Keratinocyte (primary cell): ENCODE measurements around the gene IQSEC3. TPM values are rescaled to one million over a fixed set of nuclear protein-coding genes. Genes with fewer than 3 reads are reported as not detected.

Experiments
- DNase-seq: peaks from one replicate; pipeline ENCODE4 v3.0.0-alpha.2; 2011; ENCODE audit warnings: low read depth, missing footprints, low spot score
- FAIRE-seq: peaks from 2 replicates; lab custom pipeline; 2011; peaks lifted over from hg19 to GRCh38; lab: Jason Lieb, UNC
- H2AFZ ChIP-seq: 2 replicates; pipeline ENCODE4 v1.6.0; 2012; ENCODE audit warnings: low read length, control low read depth, inconsistent platforms; ENCODE audit not compliant: control insufficient read depth
- H3K27ac ChIP-seq: 2 replicates; pipeline ENCODE4 v1.5.1; 2011; ENCODE audit warnings: low read length; ENCODE audit not compliant: control insufficient read depth, insufficient read depth
- H3K27me3 ChIP-seq: 3 replicates; pipeline ENCODE4 v1.6.0; 2011; ENCODE audit warnings: low read length; ENCODE audit not compliant: control insufficient read depth, insufficient read depth; ENCODE audit errors: extremely low read depth
- H3K36me3 ChIP-seq, 2 experiments: 2 replicates in 1 of 2; 3 replicates in 1 of 2; pipeline ENCODE4 v1.5.1; 2011; ENCODE audit warnings: low read length in 2 of 2, mild to moderate bottlenecking in 1 of 2; ENCODE audit not compliant: control insufficient read depth in 2 of 2, insufficient read depth in 2 of 2; ENCODE audit errors: extremely low read depth in 1 of 2
- H3K4me1 ChIP-seq: 3 replicates; pipeline ENCODE4 v1.5.1; 2011; ENCODE audit warnings: low read length; ENCODE audit not compliant: control insufficient read depth, insufficient read depth; ENCODE audit errors: extremely low read depth
- H3K4me2 ChIP-seq: 3 replicates; pipeline ENCODE4 v1.6.0; 2011; ENCODE audit warnings: low read depth, low read length; ENCODE audit not compliant: control insufficient read depth, insufficient read depth; ENCODE audit errors: extremely low read depth
- H3K4me3 ChIP-seq, 3 experiments: fragments of 200-600 bp in 1 of 3; sonication (generic) in 1 of 3; 2 replicates in 2 of 3; 3 replicates in 1 of 3; pipeline ENCODE4 v1.5.1; 2011 to 2016; ENCODE audit warnings: low read length in 3 of 3, mild to moderate bottlenecking in 3 of 3, control low read depth in 2 of 3, inconsistent platforms in 1 of 3, low read depth in 1 of 3, mixed read lengths in 1 of 3, mixed run types in 1 of 3, moderate library complexity in 1 of 3; ENCODE audit not compliant: control insufficient read depth in 2 of 3, insufficient read depth in 2 of 3; ENCODE audit errors: extremely low read depth in 1 of 3
- H3K79me2 ChIP-seq: 2 replicates; pipeline ENCODE4 v1.6.0; 2012; ENCODE audit warnings: low read length; ENCODE audit not compliant: control insufficient read depth, insufficient read depth
- H3K9ac ChIP-seq: 3 replicates; pipeline ENCODE4 v1.6.0; 2011; ENCODE audit warnings: low read length; ENCODE audit not compliant: control insufficient read depth, insufficient read depth; ENCODE audit errors: extremely low read depth
- H3K9me1 ChIP-seq: 3 replicates; pipeline ENCODE4 v1.6.0; 2011; ENCODE audit warnings: low read length; ENCODE audit not compliant: control insufficient read depth, insufficient read depth; ENCODE audit errors: extremely low read depth
- H3K9me3 ChIP-seq: 2 replicates; pipeline ENCODE4 v1.5.1; 2012; ENCODE audit warnings: low read depth, low read length; ENCODE audit not compliant: control insufficient read depth
- H4K20me1 ChIP-seq: 3 replicates; pipeline ENCODE4 v1.6.0; 2011; ENCODE audit warnings: low read length; ENCODE audit not compliant: control insufficient read depth, insufficient read depth; ENCODE audit errors: extremely low read depth
- CTCF ChIP-seq, 3 experiments: IDR thresholded peaks in 1 of 3; conservative IDR thresholded peaks in 1 of 3; optimal IDR thresholded peaks in 1 of 3; 2 replicates in 2 of 3; 3 replicates in 1 of 3; pipeline versions ENCODE3 to v1.5.1; 2011; ENCODE audit warnings: low read length in 3 of 3, mild to moderate bottlenecking in 3 of 3, moderate library complexity in 2 of 3, control low read depth in 1 of 3, inconsistent platforms in 1 of 3; ENCODE audit not compliant: insufficient read depth in 2 of 3; ENCODE audit errors: extremely low read depth in 1 of 3
- EZH2 ChIP-seq: IDR thresholded peaks from one replicate; pipeline ENCODE4 v1.6.1; 2012; ENCODE audit warnings: inconsistent platforms, mild to moderate bottlenecking, low read length, moderate library complexity
- dilution Hi-C: fragments of 300-500 bp; cut with MboI; formaldehyde crosslinking; loops from one replicate; pipeline ENCODE4 v1.7.0; 2020; ENCODE audit warnings: low sequenced_read_pairs; ENCODE audit not compliant: extremely low pct_ligation_motif_present
- polyA plus RNA-seq, 5 experiments: library from polyadenylated mRNA; depleted of rRNA in 3 of 5; stranded (reverse) in 3 of 5; stranded (forward) in 1 of 5; unstranded in 1 of 5; fragments of >200 nt; gene quantifications; 1 replicate in 1 of 5; 2 replicates in 3 of 5; 3 replicates in 1 of 5; pipeline versions ENCODE4 v1.2.1 to v1.2.3, GENCODE V29; 2011 to 2012; ENCODE audit warnings: missing spikeins in 2 of 5, low read depth in 1 of 5, low replicate concordance in 1 of 5

IQSEC3 gene
- polyA plus RNA-seq, 1 donor (not counting 4 experiments of a cell fraction or from before 2014, with no cell fraction given): not detected

GRCh38 chr12:20757-21156 is 45.8 kb upstream of the IQSEC3 start:
- Histone ChIP-seq H3K27ac (no peak overlapping the region), H2AFZ (no peak overlapping the region), H3K79me2 (no peaks in the 10 kb centered on the region), H3K4me2 (no peak overlapping the region), H3K4me3 (no peak overlapping the region), H3K9me3 (no peaks in the 10 kb centered on the region), H3K27me3 (no peaks in the 10 kb centered on the region), H3K36me3 (peaks cover 14 to 22% of the 10 kb centered on the region in 2 experiments), H4K20me1 (no peaks in the 10 kb centered on the region), H3K9ac (no peak overlapping the region), H3K9me1 (no peaks in the 10 kb centered on the region), H3K4me1 (no peaks in the 10 kb centered on the region)
- TF ChIP-seq EZH2 (no peak), CTCF (optimal IDR thresholded peaks at IDR 0.05 in 1 of 3, IDR thresholded peaks at IDR 0.05 in 1 of 3, conservative IDR thresholded peaks at IDR 0.05 in 1 of 3; ENCODE audit: extremely low read depth in 1 of 3, insufficient read depth in 2 of 3, low read length in 3 of 3) (no peak)
- DNase-seq: no peak
- FAIRE-seq: no peak
- dilution Hi-C loops: no loop called here

DNA sequence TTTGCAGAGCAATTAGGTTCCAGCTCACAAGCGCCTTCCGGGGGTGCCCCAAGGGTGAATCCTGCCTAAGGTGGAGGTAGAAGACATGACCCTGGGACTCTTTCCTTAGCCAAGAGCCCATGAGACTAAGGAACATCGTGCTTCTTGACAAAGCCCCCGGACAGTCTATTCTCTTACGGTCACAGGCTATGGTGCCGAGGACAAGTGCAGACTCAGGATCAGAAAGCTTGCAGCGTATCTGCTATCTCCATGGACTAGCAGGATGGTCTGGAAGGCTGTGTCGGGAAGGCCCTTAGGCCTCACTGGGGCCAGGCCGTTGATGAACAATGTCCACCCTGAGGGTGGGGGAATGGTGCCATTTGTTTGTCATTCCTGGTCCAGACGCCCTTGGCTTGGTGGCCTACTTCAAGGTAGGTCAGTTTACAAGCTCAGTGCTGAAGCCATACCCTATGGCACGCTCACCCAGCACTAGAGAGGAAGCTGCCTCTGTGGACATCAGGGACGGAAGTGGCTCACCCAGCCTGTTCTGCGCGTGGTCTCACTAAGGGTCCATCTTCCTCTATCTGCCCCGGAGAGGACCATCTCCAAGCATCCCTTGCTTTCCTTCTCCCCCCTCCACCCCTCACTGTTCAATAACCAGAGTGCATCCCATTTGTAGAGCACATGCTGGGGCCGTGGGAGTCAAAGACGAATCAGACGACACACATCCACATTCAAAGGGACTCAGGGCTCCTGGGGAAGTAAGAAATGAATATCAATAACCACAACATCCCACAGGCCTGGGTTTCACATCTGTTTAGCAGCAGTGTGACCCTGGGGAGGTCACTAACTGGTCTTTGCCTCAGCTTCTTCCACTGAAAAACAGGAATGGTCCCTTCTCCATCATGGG is 45.0 kb upstream of the IQSEC3 start:
- H3K4me2 ChIP-seq: no peak overlapping the region
- H3K9me3 ChIP-seq: no peaks in the 10 kb centered on the region
- FAIRE-seq (no peak), DNase-seq (no peak)
- no peaks in the 10 kb centered on the region for H3K27me3 ChIP-seq
- peaks cover 14 to 22% of the 10 kb centered on the region in 2 experiments for H3K36me3 ChIP-seq
- no peak overlapping the region for H3K9ac ChIP-seq
- H4K20me1 ChIP-seq: no peaks in the 10 kb centered on the region
- H3K9me1 ChIP-seq: no peaks in the 10 kb centered on the region
- no peak overlapping the region for H3K27ac ChIP-seq
- H3K4me1 ChIP-seq: no peaks in the 10 kb centered on the region
- H3K4me3 ChIP-seq: no peak overlapping the region
- H2AFZ ChIP-seq: no peak overlapping the region
- H3K79me2 ChIP-seq: no peaks in the 10 kb centered on the region
- TF ChIP-seq CTCF (optimal IDR thresholded peaks at IDR 0.05 in 1 of 3, IDR thresholded peaks at IDR 0.05 in 1 of 3, conservative IDR thresholded peaks at IDR 0.05 in 1 of 3; ENCODE audit: extremely low read depth in 1 of 3, insufficient read depth in 2 of 3, low read length in 3 of 3): no peak
- no peak for TF ChIP-seq EZH2
- dilution Hi-C loops: no loop called here
